GDM1 (cell line): Measurements from ENCODE around the gene AVPR2.

ENCODE experiments used
- DNase-seq: peaks from one replicate; lab custom pipeline; 2025; lab: John Stamatoyannopoulos, UW

AVPR2 gene

DNA sequence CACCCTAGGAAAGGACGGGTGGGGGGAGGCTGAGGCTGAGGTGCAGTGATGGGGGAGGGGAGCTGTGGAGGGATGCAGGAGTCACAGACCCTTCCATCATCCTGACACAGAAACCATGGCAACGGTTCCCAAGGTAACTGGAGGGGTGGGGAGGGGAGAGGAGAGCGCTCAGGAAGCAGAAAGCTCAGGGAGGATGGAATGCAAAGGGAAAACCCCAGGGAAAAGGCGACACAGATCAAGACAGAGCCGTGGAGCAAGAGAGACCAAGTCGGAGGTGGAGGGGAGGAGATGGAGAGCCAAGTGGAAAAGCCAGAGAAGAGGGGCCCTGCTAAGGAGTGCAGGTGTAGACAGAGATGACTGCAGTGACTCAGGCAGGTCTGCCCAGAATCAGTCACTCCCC, 33.0 kb upstream of the AVPR2 start:
- DNase-seq = no peak

DNA sequence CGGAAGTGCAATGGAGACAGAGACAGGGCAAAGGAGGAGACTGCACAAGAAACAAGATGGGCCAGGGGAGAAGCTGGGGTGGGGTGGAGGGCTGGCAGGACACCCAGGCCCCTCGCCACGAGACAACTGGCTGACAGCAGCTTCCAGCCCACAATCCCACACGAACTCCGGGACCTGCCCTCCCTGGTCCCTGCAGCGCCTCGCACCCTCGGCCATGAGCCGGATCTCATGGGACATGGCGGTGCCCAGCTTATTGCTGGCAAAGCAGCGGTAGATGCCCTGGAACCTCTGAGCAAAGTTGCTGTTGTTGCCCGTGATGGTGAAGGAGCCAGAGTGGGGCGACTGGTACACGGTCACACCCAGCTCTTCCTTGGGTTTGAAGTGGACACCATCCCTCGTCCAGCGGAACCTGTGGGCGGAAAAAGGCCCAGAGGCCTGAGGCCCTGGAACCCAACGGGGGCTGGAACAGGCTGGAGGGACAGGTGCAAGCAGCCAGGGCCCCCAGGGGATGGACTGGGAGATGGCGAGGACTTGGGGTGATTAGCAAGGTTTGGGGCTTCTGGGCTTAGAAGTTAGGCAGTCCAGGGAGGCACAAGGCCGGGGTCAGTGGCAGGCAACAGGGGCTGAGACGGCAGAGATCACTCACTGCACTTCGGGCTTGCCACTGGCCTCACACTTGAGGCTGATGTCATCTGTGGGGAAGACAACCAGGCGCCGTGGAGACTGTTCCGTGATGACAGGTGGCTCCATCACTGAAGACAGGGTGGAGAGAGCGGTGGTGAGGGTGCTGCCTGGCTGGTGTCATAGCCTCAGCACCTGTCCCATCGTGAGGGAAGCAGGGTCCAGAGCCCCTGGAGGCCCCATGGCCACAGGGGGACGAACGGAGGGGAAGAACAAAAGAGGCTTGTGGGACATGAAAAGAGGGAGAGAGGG, 32.3 kb upstream of the AVPR2 start:
- no peak for DNase-seq

DNA sequence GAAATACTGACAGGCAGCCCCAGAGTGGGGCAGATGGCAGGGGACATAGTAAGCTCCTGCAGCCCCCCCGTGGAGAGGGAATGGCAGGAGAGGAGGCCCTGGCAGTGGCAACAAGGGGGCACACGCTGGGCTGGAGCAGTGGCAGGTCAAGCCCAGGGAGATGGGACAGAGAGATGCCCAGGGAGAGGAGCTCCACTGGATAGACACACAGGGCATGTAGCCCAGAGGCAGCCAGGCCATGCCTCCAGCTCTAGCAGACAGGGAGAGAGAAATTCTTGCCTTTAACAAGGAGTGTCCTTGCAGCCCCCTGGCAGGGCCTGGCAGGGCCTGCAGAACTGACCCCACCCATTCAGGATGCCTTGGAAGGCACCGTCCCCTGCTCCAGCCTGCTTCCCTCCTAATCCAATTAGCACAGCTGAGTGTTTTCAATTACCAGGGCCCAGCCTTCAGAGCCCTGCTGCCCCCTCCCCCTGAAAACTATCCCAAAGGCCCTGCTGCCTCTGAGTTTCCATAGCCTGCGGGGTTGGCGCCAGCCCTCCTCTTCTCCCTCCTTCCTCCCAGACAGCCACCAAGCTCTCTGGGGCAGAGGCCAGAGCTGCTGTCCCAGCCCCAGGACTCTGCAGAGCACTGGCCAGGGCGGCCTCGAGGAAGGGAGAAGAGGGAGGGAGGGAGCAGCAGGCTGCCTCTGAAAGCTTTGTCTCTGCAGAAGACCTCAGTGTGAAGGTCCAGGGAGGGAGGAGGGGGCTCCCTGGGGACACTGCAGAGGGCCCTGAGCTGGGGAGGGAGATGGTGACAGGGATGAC, 31.0 kb upstream of the AVPR2 start:
- no peak for DNase-seq

GRCh38 chrX:153874085-153874365, 30.4 kb upstream of the AVPR2 start:
- DNase-seq = no peak

DNA sequence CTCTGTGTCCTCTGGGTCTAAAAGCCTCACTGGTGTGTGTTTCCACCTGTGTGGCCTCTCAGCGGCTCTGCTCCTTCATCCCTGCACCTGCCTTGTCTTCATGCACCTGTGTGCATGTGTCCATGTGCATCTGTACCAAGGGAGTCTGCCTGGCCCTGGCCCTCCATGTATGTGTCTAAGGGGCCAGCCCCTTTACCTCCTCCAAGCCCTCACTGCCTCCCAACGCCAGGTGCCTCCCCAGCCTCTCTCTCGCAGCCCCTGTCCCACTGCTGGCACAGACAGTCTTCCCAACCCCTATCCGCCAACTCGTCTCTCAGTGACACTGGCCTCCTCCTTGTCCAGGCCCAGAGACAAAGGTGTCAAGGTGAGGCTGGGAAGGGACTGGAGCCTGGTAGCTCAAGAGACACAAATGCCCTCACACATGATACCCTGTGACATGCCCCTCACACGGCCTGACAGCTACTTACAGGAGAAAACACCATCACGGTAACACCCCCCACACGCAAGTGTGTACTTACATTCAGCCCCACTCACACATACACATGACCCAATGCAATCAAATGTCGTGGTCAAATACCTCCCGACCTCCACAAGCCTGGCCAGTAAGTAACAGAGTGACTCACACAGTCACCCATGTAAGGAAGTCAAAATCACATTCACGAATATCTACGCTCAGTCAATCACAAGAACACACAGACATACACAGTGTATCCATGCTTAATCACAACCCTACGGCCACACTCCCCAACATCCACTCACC, 29.9 kb upstream of the AVPR2 start:
- no peak for DNase-seq

- peak; percentile 45 for DNase-seq
Observed at GRCh38 chrX:153875391-153876111, 28.9 kb upstream of the AVPR2 start.

DNA sequence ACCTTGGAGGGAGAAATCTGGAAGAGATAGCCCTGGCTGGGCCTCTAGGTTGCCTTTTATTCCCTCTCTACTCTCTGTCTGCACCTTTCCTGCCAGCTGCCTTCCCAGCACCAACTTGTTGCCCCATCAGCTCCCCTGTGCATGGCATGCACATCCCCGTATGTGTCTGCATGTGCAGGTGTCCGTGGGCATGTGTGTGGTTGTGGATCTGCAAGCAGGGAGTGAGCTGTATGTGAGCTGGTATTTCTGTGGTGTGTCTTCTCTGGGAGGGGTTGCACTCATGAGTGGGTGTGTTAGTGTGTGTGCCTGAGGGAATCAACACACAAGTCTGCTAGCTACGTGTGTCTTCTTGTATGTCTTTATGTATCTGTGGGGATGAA, 28.4 kb upstream of the AVPR2 start:
- DNase-seq = no peak

- DNase-seq = no peak
Observed at GRCh38 chrX:153877571-153878261, 26.8 kb upstream of the AVPR2 start.

- DNase-seq = no peak
Observed at GRCh38 chrX:153878345-153878744, 26.1 kb upstream of the AVPR2 start.

DNA sequence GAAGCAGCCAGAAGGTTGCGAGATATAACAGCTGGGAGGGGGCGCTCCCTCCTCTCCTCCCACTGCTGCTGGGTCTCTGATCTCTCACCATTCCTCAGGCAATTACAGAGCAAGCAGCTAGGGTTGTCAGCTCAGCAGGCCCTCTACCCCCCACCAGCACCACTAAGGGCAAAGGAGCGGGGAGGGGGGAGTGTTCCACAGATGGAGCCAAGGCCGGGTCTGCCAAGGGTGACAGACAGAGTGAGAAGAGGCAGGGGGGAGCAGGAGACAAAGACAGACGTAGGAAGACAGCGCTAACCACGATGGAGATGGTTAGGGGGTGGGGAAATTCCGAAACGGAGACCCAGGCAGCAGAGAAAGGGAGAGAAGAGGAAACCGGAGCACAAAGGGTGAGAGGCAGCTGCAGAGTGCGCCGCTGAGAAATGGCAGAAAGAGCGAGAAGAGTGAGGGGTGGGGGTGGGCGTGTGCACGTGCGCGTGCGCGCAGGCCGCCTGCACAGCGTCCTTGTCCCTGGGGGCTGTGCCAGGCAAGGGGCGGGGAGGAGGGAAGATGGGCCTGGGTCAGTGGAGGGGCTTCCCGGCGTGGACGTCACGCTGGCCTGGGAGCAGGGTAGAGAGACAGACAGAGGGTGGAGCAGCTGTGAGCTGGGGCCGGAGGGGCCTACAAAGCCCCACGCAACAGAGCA, 25.4 kb upstream of the AVPR2 start:
- no peak for DNase-seq

GRCh38 chrX:153879741-153880439, 24.6 kb upstream of the AVPR2 start:
- DNase-seq = no peak

GRCh38 chrX:153880440-153880815, 24.0 kb upstream of the AVPR2 start:
- no peak for DNase-seq

- DNase-seq = no peak
Observed at GRCh38 chrX:153881281-153881680, 23.2 kb upstream of the AVPR2 start.

GRCh38 chrX:153882086-153882498, 22.4 kb upstream of the AVPR2 start:
- DNase-seq = no peak

DNA sequence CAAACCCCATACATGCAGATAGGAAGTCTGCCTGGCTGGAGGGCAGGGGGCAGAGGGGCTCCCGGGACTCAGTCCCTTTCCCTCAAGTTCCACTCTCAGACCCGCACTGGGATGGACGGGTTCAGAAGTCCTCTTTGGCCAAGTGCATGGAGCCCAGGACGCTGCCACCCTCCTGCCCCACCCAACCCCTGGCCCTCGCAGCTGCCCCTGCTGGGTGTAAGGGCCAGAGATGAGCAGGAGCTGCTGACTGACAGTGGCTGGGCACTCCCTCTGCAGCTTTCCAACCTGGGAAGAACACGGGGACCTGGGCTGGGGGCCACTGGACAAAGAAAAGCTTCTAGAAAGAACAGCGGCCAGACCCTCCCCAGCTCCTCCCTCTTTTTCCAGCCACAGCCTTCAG, 21.9 kb upstream of the AVPR2 start:
- no peak for DNase-seq

- DNase-seq = no peak
Observed at GRCh38 chrX:153883163-153883843, 21.2 kb upstream of the AVPR2 start.

GRCh38 chrX:153884136-153884535, 20.3 kb upstream of the AVPR2 start:
- DNase-seq = no peak

DNA sequence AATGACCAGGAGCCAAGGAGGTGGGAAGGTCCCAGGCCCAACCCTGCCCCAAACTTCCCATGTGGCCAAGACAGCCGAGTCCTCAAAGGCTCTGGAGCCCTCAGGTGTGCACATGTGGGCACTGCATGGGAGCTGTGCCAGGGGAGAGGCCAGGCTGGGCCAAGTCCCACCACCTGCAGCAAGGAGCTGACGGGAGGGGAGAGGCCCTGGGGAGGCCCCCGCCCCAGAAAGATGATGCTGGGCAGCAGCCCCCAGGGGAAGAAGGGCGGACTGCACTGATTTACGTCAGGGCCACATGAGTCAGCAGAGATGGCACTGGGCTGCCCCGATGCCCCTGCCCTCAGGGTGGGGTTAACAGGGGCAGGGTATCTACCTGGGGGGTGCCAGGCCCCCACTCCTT, 19.9 kb upstream of the AVPR2 start:
- DNase-seq = no peak

DNA sequence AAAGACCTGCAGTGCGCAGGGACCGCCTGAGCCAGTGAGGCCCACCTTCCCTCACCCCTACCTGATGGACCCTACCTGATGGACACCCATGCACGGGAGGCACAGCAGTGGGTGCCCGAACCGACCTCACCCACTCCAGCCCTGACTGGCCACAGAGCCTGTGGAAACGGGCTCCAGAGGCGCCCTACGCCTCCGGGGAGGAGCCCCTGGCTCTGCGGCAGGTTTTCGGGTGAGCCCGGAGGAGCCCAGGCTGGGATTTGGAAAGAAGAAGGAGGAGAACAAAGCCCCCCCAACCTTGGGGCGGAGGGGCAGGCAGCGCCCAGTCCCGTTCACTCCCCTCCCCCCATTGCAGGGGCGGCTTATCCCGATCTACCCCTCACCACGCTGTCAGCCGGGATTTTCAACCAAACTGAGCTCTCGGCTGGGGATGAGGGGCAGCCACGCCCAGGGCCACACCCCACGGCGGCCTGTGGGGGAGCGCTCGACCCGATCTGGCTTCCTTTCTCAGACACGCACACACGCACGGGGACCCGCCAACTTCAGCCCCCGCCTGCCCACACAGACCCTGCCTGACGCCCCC, 19.2 kb upstream of the AVPR2 start:
- DNase-seq = no peak
